HG03066 (cell line): ENCODE results near the gene MTREX.

ENCODE experiments used
- ATAC-seq: cut with Tn5 transposase; IDR thresholded peaks from one replicate; pipeline ENCODE4 v1.9.1; 2021; ENCODE audit warnings: low read depth; ENCODE audit not compliant: unreplicated experiment

Gene MTREX

DNA sequence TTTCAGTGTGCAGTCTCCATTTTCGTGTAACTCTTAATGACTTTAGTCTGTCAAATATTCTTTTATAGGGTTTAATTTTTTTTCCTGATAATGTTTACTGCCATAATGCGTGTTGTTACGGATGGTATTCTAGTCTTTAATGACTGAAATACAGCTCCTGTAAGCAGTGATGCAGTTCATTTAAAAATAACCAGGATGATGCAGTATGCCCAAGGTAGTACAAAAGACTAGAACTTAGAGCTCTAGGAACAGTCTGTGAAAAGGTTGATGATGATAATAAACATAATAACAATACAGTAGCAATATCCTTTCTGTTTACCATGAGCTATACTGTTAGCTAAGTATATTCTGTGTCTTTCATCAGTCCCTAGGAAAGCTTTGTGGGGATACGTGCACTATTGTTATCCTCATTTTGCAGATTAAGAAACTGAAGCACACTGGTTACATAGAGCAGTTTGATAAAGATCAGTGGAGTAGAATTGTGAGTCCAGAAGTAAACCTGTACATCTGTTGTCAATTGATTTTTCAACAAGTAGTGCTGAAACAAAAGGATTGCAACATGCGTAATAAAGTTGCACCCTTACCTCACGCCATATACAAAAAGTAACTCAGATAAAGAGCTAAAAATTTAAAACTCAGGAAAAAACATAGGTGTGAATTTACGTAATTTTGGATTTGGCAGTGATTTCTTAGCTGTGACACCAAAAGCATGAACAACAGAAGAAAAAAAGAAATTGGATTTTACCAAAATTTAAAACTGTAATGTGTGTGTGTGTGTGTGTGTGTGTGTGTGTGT, 64.5 kb downstream of the MTREX start:
- no peak for ATAC-seq

DNA sequence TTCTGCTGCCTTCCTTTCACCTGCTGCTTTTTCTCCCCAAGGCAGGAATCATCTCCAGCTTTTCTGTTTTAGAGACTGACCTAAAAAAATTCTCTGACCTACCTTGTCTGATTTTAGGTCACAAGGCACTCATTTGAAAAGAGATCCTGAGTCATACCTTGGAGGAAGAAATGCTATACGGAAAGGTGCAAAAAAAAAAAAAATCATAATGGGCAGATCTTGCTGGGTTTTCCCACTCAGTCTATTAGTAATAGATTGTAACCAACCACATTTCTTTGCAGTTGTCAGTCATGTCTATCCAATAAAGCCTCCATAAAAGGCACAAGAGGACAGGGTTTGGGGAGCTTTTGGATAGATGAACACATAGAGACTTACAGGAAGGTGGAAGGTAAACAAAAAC, 70.0 kb downstream of the MTREX start:
- ATAC-seq, result no peak

DNA sequence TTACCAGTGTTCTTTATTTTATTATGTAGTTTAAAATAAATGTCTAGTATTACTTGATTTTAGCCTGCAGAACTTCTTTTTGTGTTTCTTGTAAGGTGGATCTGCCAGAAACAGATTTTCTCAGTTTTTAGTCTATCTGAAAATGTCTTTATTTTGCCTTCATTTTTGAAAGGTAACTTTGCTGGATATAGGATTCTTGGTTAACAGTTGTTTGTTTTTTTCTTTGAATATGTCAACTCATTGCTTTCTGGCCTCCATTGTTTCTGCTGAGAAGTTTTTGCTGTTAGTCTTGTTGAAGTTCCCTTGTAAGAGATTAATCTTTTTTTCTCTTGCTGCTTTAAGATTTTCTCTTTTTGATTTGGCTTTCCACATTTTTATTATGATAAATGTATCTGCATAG, 75.5 kb downstream of the MTREX start:
- ATAC-seq, result no peak

DNA sequence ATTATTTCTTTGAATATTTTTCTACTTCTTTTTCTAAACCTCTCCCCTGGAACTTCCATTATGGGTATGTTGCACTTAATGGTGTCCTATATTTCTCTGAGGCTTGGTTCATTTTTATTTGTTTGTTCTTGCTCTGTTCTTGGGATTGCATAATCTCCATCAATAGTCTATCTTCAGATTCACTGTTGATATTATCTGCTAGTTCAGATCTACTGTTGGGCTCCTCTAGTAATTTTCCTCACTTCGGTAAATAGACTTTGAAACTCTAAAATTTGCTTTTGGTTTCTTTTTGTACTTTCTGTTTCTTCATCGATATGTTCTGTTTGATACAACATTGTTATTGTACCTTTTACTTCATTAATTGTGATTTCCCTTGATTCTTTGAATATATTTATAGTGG, 76.3 kb downstream of the MTREX start:
- ATAC-seq, result no peak

DNA sequence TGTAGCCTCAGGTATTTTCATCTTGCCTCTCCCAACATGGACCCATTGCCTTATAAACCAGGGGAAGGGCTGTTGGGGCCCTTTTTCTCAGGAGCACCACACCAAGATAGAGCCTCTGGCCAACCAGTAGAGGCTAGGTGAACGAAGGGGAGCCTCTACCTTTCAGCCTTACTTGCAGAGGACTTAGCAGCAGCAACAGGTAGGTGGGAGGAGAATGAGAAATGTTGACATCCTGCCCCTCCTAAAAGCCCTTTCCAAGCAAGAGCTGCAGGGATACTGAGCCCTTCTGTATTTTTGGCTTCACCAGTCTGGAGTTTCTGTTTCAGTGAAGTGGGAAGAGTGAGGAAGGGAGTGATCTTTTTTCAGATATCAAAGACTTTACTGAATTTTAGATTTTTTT, 77.4 kb downstream of the MTREX start:
- no peak for ATAC-seq

DNA sequence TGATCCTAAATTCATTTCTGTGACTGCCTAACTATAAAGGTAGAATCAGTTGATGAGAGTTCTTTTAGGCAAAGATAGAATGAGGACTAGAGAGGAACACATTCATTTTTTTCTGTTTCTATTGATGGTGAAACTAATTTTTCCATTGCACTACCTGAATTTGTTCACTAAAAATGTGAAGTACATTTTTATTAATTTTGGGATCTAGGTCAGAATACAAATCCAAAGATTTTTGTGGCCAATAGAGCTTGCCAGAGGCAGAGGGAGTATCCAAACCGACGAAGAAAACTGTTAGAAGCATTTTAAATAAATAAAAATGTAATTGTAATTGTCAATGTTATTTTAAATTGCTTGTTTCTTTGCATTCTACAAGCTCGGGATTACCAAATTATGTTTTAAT, 78.1 kb downstream of the MTREX start:
- no peak for ATAC-seq

DNA sequence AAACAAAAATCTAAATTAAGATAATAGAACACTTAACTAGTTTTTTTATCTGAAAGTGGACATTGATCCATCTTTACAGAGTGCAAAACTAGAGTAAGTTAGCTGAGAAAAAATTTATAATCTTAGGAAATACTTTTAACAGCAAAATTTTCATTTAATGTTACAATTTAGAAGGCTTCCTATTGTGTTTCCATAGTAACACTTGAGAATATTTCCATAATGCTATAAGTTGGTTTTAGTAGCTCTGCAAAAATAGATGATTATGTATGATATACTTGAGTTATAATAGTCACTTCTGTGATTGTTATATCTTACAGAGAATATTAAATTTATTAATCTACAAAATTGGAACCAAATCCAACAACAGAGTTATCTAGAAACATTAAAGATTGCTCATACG, 78.6 kb downstream of the MTREX start:
- no peak for ATAC-seq

DNA sequence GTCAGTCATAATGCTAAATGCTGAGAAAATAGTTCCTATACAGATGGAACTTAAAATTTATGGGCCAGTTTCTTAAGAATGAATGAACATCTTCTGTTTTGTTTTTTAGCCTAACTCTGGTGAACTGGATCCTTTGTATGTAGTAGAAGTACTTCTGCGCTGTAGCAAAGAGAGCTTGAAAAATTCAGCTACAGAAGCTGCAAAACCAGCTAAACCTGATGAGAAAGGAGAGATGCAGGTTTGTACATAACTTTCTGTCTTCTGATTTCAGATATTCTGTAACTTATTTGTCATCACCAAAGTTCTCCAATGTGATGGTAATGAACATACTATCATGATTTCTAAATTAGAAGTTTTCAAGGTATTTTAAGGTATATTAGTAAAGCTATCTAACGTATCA, 80.1 kb downstream of the MTREX start:
- no peak for ATAC-seq

DNA sequence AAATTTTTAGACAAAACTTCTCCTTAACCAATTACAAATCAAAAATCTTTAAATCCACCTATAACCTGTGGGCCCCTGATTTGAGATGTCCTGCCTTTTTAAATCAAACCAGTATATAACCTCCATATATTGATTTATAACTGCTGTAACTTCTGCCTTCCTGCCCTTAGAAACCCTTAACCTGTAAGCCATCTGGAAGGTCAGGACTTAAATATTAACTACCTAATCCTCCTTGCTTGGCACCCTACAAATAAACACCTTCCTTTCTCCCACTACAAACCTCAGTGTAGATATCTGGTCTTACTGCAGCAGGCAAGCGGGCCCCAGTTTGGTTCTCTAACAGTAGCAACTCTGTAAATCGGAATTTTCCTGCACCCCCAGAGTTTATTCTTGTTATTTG, 83.9 kb downstream of the MTREX start:
- no peak for ATAC-seq

DNA sequence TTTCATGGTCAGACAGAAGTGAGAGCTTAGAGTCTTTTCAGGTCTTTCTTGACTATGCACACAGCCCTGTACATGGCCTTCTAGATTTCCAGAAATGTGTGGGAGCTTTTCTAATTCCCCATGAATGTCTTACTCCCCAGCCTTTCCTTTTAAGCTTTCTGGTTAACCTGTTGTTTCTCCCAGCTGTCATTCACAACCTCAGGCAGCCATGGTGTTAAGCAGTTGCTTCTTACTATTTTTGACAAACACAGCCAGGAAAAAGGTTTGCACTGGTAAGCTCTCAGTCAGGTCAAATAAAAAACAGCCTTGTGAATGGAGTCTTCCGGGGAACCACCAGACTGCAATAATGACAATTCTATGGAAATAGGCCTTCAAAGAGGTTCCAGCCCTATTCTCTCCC, 84.9 kb downstream of the MTREX start:
- ATAC-seq, result no peak

DNA sequence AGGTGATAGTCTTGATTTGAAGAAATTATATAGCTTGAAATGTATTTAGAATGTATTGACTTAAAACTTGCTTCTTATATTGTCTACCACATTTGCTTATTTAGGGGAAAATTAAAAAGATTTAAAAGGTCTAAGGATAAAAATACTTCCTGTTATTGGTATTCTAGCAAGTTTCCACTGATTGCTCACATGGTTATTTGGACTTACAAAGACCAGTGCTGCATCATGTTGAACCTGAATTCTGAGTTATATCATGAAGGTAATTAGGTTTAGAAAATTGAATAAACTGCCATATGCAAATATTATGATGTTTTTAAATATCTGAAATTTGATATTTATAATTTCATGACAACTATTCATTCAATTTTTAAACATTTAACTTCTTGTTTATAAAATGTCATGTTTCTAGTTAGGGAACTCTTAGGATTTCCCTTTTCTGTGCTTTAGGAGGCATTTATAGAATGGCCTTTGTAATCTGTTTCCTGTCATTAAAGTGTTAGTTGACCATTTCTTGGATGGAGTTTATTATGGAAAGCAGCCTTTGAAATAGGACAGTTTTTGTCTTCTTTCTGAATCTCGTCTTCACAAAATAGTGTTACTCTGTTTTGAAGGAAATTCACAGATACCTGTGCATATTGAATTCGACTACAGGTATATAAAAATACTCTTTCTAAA, 85.8 kb downstream of the MTREX start:
- ATAC-seq, result no peak

DNA sequence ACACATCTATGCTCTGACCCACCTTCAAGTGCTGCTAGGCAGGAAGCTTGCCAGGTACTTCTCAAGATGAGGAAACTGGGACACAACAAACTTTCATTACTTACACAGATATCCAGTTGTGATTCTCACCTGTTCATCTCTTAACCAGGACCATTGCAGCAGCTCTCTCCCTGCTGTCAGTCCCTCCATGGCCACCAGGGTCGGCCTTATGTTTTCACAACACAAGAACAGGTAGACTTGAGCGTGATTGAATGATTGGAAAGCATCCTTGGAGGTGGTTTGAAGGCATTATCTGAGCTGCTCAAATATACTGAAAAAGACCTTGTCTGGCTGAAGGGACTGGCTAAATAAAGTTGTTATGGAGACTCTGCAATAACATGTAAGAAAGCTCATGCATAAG, 94.4 kb downstream of the MTREX start:
- ATAC-seq, result no peak

DNA sequence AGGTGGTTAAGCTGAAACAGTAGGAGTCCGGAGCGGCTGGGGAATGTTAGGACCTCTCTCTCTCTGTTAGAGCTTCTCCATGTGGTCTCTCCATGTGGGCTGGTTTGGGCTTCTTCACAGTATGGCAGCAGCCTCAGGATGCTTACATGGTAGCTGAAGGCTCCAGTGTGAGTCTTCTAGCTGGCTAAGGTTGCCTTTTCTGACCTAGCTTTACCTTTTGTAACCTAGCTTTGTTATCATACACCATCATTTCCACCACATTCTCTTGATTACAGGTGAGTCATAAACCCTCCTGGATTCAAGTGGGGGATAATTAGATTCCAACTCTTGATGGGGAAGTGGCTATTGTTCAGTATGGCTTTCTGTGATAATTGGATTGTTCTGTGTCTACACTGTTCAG, 98.5 kb downstream of the MTREX start:
- no peak for ATAC-seq

DNA sequence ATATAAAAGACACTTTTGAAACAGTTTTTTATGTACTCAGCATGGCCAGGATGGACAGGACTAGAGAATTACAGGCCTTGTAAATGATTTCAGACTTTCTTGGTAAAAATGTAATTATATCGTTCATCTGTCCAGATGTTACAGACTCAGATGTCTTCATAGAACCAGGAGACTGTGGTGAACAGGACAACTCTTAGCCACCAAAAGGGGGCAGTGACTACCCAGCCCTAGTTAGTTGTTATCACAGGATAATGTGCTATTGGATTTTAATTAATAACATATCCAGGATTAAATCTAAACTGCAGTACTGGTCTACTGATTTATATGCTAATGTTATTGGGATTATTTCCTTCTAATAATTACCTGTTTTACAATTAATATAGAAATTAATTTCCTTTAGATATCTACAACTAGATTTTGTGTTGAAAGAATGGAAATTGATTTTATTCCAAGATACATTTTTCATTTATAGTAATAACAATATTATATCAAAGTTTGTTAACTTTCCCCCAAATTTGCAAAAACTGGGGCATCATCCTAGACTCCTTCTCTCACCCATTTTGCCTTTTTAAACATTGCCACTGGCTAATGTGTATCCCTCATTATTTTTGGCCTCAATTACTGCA, 99.4 kb downstream of the MTREX start:
- ATAC-seq, result no peak

DNA sequence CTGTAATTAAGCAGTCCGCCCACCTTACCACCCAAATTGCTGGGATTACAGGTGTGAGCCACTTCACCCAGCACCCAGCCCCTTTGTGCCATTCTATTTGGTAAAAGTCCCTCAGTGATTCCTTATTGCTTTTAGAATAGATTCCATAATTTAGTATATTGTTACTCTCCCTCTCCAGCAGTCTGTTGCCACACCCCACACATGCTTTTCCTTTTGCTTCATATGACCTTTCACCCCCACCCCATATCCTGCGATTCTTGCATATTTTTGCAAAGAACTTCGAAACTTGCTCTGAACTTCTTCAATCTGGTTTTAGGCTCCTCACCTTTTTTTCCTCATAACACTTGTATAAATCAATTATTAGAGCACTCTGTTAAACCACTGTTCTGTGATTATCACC, 100.2 kb downstream of the MTREX start:
- no peak for ATAC-seq

DNA sequence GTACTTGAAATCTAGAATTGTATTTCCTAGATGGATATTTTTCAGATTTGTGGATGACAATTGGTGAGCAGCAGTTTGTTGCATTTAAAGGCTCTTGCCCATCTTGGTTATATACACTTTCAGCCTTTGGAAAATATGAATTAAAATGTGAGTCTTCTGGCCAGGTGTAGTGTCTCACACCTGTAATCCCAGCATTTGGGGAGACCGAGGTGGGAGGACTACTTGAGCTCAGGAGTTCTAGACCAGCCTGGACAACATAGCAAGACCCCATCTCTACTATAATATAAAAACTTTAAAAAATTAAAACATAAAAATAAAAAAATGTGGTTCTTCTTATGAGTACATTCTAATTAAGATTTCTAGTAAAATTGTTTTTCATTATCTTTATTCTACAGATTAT, 102.0 kb downstream of the MTREX start:
- no peak for ATAC-seq

DNA sequence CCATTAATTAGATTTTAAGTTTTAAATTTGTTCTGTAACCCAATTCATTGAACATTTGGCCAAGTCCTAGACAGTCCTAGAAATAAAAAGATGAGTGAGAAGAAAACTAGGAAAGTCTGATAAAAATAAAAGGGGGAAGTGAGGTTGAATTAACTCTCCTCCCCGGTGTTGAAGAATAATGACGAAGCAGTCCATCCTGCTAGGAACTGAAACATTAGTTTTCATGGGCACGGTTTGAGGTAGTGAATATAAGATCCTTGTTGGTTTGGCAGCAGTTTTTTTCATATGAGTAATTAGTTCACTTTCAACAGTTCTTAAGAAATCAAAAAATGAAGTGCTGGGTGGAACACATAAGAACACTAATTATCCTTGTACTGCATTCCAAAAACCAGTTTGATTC, 103.1 kb downstream of the MTREX start:
- ATAC-seq, result no peak

DNA sequence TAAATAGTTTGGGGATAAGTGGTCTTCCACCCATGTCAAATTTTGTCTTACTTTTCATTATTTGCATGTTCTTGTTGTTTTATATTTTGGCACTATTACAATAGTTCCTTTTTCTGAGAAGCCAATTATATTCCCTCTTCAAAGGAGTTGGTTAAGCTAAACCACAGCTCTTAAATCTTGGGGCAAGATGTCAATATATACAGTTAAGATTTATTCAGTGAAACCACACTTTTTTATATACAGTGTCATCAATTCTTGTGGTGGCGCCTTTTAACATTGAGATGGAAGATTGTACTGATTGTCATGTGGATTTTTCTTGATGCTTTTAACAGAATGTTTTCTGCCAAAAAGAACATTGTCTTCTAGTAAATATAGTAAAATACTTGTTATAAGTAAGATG, 104.1 kb downstream of the MTREX start:
- ATAC-seq, result no peak

DNA sequence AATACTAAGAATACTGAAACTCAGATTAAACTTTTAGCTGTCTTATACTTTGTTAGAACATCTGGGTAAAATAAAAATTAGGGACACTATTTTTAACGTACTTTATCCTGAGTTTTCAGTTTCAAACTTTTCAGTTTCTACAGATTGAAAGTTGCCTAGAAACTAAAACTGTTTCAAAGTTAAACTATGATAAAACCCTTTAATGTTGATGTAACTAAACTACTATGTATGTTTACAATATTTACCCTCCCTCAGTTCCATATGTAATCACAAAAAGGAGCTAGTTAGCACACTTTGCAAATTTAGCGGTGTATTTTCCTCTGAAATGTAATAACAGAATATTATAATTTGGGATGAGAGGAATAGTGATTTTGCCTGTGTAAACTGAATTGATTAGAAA, 105.9 kb downstream of the MTREX start:
- ATAC-seq, result no peak

DNA sequence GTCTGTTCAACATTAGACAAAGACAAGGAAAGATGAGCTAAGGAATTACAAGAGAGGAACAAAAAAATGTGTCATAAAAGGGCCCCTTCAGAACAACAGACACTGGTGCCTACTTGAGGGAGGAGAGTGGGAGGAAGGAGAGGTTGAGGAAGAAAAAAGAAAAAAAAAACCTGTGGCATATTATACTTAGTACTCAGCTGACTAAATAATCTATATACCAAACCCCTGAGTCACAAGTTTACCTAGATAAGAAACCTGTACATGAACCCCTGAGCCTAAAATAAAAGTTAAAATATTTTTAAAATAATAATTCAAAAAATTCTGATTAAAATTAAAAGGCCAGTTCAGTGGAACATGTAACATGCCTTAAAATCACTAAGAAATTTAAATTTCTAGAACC, 107.3 kb downstream of the MTREX start:
- ATAC-seq, result no peak

DNA sequence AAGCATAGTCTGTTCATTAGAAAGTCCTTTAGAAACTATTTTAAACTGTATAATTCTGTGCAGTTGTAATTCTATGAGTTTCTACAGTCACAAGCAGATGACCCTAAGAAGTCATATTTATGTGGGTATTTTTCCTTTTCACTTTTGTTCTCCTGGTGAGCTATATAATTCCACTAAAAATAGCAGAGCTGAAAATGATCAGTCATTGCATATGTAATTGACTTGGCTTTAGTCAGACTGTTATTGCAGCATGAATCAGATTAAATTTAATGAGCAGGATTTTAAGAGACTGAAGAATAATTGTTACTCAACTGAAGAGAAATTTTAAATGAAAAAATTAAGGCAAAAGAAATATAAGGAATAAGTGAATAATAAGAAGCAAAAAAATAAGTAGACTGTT, 108.5 kb downstream of the MTREX start:
- no peak for ATAC-seq
